ENCODE results near the gene DPRX.

DPRX gene

DNA sequence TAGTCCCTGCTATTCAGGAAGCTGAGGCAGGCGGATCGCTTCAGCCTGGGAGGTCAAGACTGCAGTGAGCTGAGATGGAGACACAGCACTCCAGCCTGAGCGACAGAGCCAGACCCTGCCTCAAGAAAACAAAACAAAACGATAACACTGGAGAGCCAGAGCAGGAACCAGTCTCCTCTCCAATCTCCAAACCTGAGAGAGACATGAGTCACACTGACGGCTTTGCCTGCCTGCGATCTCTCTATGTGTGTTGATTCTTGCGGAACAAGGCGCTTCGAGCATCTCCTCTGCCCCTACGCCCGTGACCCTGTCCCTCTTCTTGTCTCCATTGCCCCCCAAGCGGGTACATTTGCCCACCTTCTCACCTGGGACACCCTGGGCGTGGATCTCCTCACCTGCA is 15.6 kb downstream of the DPRX start:
- TF ChIP-seq, protein P1, sequence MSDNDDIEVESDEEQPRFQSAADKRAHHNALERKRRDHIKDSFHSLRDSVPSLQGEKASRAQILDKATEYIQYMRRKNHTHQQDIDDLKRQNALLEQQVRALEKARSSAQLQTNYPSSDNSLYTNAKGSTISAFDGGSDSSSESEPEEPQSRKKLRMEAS (IDR thresholded peaks at IDR 0.05) = no peak
- TF ChIP-seq CREB1 (IDR thresholded peaks at IDR 0.05; ENCODE audit: low read depth) (no peak), TAF1 (IDR thresholded peaks at IDR 0.05; ENCODE audit: low read depth) (no peak), YY1 (IDR thresholded peaks at IDR 0.05; ENCODE audit: low read depth) (no peak), EGR1 (IDR thresholded peaks at IDR 0.05) (no peak), TCF12 (IDR thresholded peaks at IDR 0.05; ENCODE audit: low read depth) (no peak), USF1 (IDR thresholded peaks at IDR 0.05) (no peak), ZBTB7A (IDR thresholded peaks at IDR 0.05; ENCODE audit: low read depth) (no peak), EP300 (IDR thresholded peaks at IDR 0.05; ENCODE audit: borderline replicate concordance) (no peak), NFIC (IDR thresholded peaks at IDR 0.05) (no peak), RAD21 (IDR thresholded peaks at IDR 0.05; ENCODE audit: low read depth) (no peak), FOXM1 (IDR thresholded peaks at IDR 0.05; ENCODE audit: borderline replicate concordance, low read depth) (no peak), CEBPB (IDR thresholded peaks at IDR 0.05) (no peak), TEAD4 (IDR thresholded peaks at IDR 0.05) (no peak)
- TF ChIP-seq, protein P2, sequence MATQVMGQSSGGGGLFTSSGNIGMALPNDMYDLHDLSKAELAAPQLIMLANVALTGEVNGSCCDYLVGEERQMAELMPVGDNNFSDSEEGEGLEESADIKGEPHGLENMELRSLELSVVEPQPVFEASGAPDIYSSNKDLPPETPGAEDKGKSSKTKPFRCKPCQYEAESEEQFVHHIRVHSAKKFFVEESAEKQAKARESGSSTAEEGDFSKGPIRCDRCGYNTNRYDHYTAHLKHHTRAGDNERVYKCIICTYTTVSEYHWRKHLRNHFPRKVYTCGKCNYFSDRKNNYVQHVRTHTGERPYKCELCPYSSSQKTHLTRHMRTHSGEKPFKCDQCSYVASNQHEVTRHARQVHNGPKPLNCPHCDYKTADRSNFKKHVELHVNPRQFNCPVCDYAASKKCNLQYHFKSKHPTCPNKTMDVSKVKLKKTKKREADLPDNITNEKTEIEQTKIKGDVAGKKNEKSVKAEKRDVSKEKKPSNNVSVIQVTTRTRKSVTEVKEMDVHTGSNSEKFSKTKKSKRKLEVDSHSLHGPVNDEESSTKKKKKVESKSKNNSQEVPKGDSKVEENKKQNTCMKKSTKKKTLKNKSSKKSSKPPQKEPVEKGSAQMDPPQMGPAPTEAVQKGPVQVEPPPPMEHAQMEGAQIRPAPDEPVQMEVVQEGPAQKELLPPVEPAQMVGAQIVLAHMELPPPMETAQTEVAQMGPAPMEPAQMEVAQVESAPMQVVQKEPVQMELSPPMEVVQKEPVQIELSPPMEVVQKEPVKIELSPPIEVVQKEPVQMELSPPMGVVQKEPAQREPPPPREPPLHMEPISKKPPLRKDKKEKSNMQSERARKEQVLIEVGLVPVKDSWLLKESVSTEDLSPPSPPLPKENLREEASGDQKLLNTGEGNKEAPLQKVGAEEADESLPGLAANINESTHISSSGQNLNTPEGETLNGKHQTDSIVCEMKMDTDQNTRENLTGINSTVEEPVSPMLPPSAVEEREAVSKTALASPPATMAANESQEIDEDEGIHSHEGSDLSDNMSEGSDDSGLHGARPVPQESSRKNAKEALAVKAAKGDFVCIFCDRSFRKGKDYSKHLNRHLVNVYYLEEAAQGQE (IDR thresholded peaks at IDR 0.05; ENCODE audit: low read depth) = no peak

DNA sequence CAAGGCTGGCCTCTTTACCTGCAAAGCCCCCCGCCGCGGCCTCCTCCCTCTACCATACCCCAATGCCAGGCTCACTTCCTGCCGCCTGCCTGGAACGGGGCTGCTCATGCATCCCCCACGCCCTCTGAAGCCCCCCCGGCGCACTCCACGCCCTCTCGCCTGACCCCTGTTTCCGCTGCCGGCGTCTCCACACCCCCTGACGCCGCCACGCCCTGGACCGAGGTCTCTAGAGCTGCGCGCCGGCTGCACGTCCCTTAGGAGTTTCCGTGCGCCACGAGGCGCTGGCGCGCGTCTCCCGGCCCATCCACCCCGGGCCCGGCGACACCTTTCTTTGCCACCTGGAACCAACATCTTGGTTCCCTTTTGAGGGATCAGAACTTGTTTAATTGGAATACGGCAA is 16.0 kb downstream of the DPRX start:
- TF ChIP-seq FOXM1 (IDR thresholded peaks at IDR 0.05; ENCODE audit: borderline replicate concordance, low read depth) (no peak), TAF1 (IDR thresholded peaks at IDR 0.05; ENCODE audit: low read depth) (no peak), TEAD4 (IDR thresholded peaks at IDR 0.05) (no peak), YY1 (IDR thresholded peaks at IDR 0.05; ENCODE audit: low read depth) (no peak), RAD21 (IDR thresholded peaks at IDR 0.05; ENCODE audit: low read depth) (no peak), EGR1 (IDR thresholded peaks at IDR 0.05) (no peak), ZBTB7A (IDR thresholded peaks at IDR 0.05; ENCODE audit: low read depth) (no peak)

DNA sequence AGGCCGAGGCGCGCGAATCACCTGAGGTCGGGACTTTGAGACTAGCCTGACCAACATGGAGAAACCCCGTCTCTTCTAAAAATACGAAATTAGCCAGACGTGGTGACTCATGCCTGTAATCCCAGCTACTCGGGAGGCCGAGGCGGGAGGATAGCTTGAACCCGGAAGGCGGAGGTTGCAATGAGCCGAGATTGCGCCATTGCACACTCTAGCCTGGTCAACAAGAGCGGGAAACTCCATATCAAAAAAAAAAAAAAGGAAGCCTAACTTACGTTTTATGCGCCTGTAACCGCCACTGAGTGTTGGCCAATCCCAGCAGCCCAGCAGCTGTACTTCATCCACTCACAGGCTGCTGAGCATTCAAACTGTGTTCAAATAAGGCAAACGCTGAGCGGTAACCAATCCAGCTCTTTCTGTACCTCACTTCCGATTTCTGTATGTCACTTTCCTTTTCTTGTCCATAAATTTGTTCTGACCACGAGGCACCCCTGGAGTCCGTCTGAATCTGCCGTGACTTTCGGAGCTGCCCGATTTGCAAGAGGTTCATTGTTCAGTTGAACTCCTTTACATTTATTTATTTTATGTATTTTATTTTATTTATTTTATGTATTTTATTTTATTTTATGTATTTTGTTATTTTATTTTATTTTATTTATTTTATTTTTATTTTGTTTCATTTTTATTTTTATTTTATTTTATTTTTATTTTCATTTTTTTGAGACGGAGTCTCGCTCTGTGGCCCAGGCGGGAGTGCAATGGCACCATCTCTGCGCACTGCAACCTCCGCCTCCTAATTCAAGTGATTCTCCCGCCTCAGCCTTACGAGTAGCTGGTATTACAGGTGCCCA is 18.2 kb downstream of the DPRX start:
- TF ChIP-seq TAF1 (IDR thresholded peaks at IDR 0.05; ENCODE audit: low read depth) = no peak
- no peak for TF ChIP-seq USF1 (IDR thresholded peaks at IDR 0.05)
- TF ChIP-seq EGR1 (IDR thresholded peaks at IDR 0.05) = no peak
- TF ChIP-seq EP300 (IDR thresholded peaks at IDR 0.05; ENCODE audit: borderline replicate concordance) = no peak
- TF ChIP-seq FOXM1 (IDR thresholded peaks at IDR 0.05; ENCODE audit: borderline replicate concordance, low read depth) = no peak
- TF ChIP-seq ZBTB7A (IDR thresholded peaks at IDR 0.05; ENCODE audit: low read depth) = no peak

DNA sequence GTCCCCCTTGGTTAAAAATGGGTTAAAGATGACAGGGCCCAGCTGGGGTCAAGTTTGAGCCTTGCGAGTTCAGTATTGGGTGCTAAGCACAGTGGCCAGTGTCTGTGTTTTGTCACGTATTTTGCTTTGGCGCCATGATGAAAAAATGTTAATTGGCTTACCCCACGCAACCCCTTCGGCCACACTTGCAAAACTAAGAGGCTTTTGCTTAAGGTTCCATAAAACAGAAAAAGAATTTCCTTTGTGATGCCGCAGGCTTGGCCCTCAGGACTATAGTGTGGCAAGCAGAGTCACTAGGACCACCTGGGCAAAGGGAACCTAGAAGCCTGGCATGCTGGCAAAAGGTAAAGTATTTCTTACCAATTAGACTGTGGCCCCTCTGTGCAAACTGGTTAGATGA is 20.7 kb downstream of the DPRX start:
- TF ChIP-seq USF1 (IDR thresholded peaks at IDR 0.05) = no peak

DNA sequence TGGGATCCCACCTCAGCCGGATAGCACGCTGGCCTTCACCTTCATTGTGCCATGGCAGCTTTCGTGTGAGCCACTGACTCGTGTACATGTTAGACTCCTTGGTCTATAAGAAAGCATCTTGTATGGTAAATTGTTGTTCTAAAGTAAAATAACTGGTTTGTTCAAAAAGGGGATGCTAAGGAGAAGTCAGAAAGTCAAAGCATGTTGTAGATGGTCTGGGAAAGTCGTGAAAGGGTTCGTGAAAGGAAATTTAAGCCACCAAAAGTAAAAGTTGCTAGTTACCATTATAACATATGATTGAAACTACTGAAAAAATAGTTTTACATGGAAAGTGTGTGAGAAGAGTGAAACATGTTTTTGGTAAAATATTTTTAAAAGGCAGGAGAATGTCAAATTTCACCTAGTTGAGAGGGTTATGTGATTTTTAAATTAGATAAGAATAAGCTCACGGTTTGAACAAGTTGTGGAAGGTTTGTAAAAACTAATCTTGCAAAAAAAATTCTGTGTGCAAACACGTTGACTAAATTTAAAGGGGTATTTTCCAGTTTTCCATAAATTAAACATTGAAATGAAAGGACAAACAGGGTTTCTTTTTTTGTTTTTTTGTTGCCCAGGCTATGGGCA is 23.4 kb downstream of the DPRX start:
- no peak for TF ChIP-seq ZBTB7A (IDR thresholded peaks at IDR 0.05; ENCODE audit: low read depth)
- TF ChIP-seq NFIC (IDR thresholded peaks at IDR 0.05) = no peak
- TF ChIP-seq TAF1 (IDR thresholded peaks at IDR 0.05; ENCODE audit: low read depth) = no peak
- TF ChIP-seq TCF12 (IDR thresholded peaks at IDR 0.05; ENCODE audit: low read depth) = no peak
- no peak for TF ChIP-seq TEAD4 (IDR thresholded peaks at IDR 0.05)
- no peak for TF ChIP-seq EGR1 (IDR thresholded peaks at IDR 0.05)
- TF ChIP-seq CEBPB (IDR thresholded peaks at IDR 0.05) = no peak
- TF ChIP-seq RAD21 (IDR thresholded peaks at IDR 0.05; ENCODE audit: low read depth) = no peak
- TF ChIP-seq, protein P2 (IDR thresholded peaks at IDR 0.05; ENCODE audit: low read depth) = no peak
- TF ChIP-seq, protein P1 (IDR thresholded peaks at IDR 0.05) = no peak
- no peak for TF ChIP-seq USF1 (IDR thresholded peaks at IDR 0.05)
- TF ChIP-seq CREB1 (IDR thresholded peaks at IDR 0.05; ENCODE audit: low read depth) = no peak
- no peak for TF ChIP-seq YY1 (IDR thresholded peaks at IDR 0.05; ENCODE audit: low read depth)
- no peak for TF ChIP-seq EP300 (IDR thresholded peaks at IDR 0.05; ENCODE audit: borderline replicate concordance)
- no peak for TF ChIP-seq FOXM1 (IDR thresholded peaks at IDR 0.05; ENCODE audit: borderline replicate concordance, low read depth)

Data from Ishikawa (cell line).